RWPE2 (cell line): ENCODE results near the gene CNBP.

Experiments used
- ATAC-seq: fragments of 200-7000 bp; cut with Tn5 transposase; 3 replicates; pipeline ENCODE4 v1.9.1; 2021; ENCODE audit warnings: low read depth
- DNase-seq: peaks from one replicate; pipeline ENCODE4 v3.0.0-alpha.2; 2020; ENCODE audit warnings: low spot score
- H3K27ac ChIP-seq: fragments of 450-650 bp; 2 replicates; pipeline ENCODE4 v1.5.1; 2017; ENCODE audit warnings: mild to moderate bottlenecking; ENCODE audit not compliant: poor library complexity, severe bottlenecking
- H3K27me3 ChIP-seq: fragments of 250-450 bp; sonication (Bioruptor Pico); 2 replicates; pipeline ENCODE4 v1.5.1; 2021; ENCODE audit warnings: mild to moderate bottlenecking, moderate library complexity; ENCODE audit not compliant: insufficient read depth, poor library complexity, severe bottlenecking
- H3K36me3 ChIP-seq: fragments of 250-450 bp; sonication (Bioruptor Pico); 2 replicates; pipeline ENCODE4 v1.5.1; 2020; ENCODE audit warnings: low read depth, mild to moderate bottlenecking, moderate library complexity
- H3K4me1 ChIP-seq: fragments of 250-450 bp; sonication (Bioruptor Pico); 2 replicates; pipeline ENCODE4 v1.5.1; 2021; ENCODE audit warnings: mild to moderate bottlenecking, moderate library complexity; ENCODE audit not compliant: insufficient read depth, poor library complexity, severe bottlenecking
- H3K4me3 ChIP-seq: fragments of 250-450 bp; sonication (Bioruptor Pico); 2 replicates; pipeline ENCODE4 v1.5.1; 2021; ENCODE audit warnings: mild to moderate bottlenecking, moderate library complexity; ENCODE audit not compliant: severe bottlenecking
- H3K9me3 ChIP-seq: fragments of 250-450 bp; sonication (Bioruptor Pico); 2 replicates; pipeline ENCODE4 v1.5.1; 2021; ENCODE audit warnings: mild to moderate bottlenecking, moderate library complexity; ENCODE audit not compliant: severe bottlenecking
- TF ChIP-seq, protein P1 (sequence below): fragments of 450-650 bp; IDR thresholded peaks from one replicate; pipeline ENCODE4 v1.5.1; 2017; ENCODE audit warnings: mild to moderate bottlenecking, moderate library complexity; ENCODE audit not compliant: poor library complexity, severe bottlenecking

The CNBP gene

DNA sequence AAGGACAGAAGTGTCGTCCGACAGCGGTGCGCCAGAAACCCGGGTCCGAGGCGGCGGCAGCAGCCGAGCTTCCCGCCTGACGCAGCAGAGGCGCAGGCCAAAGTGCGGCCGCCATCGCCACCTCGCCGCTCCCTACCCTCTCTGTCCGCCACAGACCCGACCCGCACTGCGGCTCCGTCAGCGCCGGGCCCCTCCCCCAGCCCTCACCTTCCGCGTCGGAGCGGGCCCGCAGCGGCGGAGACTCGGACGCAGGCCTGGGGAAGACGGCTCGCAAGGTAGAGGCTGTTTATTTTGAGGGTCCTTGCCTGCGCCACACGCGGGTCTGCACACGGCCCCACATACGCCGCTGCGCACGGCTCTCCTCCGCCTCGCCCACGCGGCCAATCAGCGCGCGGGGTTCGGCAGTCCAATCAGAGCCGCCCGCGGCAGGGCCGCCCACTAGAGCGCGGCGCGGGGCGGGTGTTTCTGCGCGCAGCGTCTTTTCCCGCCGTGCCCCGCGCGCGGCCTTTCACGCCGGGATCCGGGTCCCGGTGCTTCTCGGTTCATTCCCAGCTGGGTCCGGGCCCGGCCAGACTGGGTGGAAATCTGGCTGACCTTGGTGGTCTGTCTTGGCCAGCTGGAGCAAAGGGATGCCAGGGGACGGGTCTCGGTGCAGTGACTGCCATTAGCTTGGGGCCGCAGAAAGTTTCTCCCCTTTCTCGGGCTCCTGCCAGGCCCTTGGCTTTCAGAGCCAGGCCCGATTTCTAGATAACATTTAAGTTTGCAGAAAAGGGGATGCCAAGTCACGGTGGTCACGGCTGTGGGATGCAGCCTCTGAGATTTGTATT, at the start of gene CNBP:
TSS of gene CNBP (minus strand) at position 328 of the 827 bp plus-strand sequence. CDS start 12,139 bp downstream, outside the sequence.
- Histone ChIP-seq H3K27me3 (no peaks in the 10 kb centered on the region), H3K9me3 (no peaks in the 10 kb centered on the region), H3K36me3 (peaks cover 49% of the 10 kb centered on the region), H3K27ac (peak within 1 kb of the TSS; percentile 84), H3K4me1 (peaks cover 31% of the 10 kb centered on the region), H3K4me3 (peak within 1 kb of the TSS; percentile 93)
- TF ChIP-seq, protein P1, sequence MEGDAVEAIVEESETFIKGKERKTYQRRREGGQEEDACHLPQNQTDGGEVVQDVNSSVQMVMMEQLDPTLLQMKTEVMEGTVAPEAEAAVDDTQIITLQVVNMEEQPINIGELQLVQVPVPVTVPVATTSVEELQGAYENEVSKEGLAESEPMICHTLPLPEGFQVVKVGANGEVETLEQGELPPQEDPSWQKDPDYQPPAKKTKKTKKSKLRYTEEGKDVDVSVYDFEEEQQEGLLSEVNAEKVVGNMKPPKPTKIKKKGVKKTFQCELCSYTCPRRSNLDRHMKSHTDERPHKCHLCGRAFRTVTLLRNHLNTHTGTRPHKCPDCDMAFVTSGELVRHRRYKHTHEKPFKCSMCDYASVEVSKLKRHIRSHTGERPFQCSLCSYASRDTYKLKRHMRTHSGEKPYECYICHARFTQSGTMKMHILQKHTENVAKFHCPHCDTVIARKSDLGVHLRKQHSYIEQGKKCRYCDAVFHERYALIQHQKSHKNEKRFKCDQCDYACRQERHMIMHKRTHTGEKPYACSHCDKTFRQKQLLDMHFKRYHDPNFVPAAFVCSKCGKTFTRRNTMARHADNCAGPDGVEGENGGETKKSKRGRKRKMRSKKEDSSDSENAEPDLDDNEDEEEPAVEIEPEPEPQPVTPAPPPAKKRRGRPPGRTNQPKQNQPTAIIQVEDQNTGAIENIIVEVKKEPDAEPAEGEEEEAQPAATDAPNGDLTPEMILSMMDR = no peak
- ATAC-seq (peak; percentile 96), DNase-seq (peak; percentile 87)

DNA sequence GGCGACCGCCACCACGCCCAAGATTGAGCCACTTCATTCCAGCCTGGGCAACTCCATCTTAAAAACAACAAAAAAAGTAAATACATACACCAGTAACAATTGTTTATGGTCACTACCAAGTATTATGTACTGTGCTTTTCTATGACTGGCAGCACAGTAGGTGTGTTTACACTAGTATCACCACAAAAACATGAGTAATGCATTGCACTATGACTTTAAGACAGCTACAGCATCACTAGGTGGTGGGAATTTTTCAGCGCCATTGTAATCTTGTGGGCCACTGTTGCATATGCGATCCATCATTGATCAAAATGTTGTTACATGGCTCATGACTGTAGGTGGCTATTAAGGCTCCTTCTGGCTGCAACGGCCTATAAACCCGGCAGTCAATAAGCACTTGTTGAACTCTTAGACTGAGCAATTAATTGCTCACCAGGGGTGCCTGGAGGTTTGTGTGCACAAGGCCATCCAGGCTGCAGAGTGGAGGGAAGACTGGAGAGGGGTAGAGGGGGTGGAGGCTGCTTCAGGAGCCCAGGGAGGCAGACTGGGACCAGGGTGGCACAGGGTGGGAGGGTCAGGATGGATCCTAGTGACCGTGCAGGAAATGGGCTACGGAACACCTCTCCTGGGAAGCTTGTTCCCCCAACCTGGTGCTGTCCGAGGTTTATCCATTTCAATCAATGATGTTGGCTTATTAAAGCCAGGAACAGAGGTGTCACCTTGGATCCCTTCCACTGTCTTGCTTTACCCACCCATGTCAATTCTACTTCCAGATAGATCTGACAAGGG, 47.8 kb upstream of the CNBP start:
- ATAC-seq (no peak), DNase-seq (no peak)
- TF ChIP-seq, protein P1 = no peak
- no peak overlapping the region for H3K4me3 ChIP-seq
- no peaks in the 10 kb centered on the region for H3K36me3 ChIP-seq
- peak overlapping the region; percentile 91 for H3K27ac ChIP-seq
- H3K9me3 ChIP-seq = no peaks in the 10 kb centered on the region
- peaks cover 23% of the 10 kb centered on the region for H3K4me1 ChIP-seq
- no peaks in the 10 kb centered on the region for H3K27me3 ChIP-seq

DNA sequence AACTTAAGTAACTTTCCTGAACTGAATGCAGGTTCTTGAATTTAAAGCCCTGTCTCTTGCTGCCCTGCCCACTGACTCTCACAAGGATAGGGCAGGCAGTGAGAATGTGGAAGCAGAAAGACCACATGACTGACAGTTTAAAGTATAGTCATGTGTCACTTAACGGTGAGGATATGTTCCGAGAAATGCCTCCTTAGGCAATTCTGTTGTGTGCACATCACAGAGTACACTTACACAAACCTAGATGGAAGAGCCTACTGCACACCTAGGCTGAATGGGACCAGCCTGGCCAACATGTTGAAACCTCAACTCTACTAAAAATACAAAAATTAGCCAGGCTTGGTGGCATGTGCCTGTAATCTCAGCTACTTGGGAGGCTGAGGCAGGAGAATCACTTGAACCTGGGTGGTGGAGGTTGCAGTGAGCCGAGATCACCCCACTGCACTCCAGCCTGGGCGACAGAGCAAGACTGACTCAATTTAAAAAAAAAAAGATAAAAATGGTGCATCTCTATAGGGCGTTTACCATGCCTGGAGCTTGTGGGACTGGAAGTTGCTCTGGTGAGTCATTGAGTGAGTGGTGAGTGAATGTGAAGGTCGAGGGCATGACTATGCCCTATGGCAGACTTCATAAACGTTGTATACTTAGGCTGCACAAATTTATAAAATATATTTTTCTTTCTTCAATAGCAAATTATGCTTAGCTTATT, 46.8 kb upstream of the CNBP start:
- DNase-seq = peak; percentile 73
- no peak overlapping the region for H3K4me3 ChIP-seq
- H3K27ac ChIP-seq = peak overlapping the region; percentile 91
- H3K36me3 ChIP-seq = no peaks in the 10 kb centered on the region
- peaks cover 34% of the 10 kb centered on the region for H3K4me1 ChIP-seq
- H3K27me3 ChIP-seq = no peaks in the 10 kb centered on the region
- peak; percentile 87 for ATAC-seq
- TF ChIP-seq, protein P1 = no peak
- H3K9me3 ChIP-seq = no peaks in the 10 kb centered on the region

DNA sequence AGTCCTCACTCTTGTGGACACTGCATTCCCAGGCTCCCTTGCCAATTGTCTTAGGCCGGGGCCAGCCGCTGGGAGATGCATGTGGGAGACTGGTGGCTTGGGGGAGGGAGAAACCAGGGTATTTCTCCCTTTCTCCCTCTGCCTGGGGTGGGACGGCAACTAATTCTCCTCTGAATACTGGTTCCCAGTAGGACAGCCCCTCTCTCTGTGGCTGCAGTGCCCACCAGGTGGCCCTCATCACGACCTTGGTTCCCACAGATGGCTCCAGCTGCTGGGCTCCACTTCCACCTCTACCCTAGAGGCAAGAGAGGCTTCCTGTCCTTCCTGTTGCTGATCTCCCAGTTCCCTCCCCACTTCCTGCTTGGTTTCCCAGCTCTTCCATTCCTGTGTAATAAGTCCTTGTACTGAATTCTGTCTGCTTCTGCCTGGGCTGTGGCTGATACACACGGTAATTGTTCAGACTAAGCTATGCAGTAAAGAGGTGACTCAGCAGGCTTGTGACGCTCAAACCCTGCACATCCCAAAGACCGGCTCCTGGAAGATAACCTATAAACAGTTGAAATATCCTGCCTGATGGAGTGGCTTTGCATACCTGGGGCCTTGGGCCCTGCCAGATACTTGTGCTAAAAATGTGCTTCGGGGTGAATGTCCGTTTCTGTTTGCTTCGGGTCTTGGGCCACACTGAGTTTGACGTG, 45.3 kb upstream of the CNBP start:
- no peaks in the 10 kb centered on the region for H3K9me3 ChIP-seq
- no peak for DNase-seq
- H3K36me3 ChIP-seq = no peaks in the 10 kb centered on the region
- peaks cover 44% of the 10 kb centered on the region for H3K4me1 ChIP-seq
- TF ChIP-seq, protein P1 = no peak
- H3K27ac ChIP-seq = peak overlapping the region; percentile 91
- peak; percentile 55 for ATAC-seq
- no peak overlapping the region for H3K4me3 ChIP-seq
- no peaks in the 10 kb centered on the region for H3K27me3 ChIP-seq
